ENCODE results near the gene PPFIBP2. TPM values are rescaled to one million over a fixed set of nuclear protein-coding genes. Genes with fewer than 3 reads are reported as not detected.

The PPFIBP2 gene
- total and polyA plus RNA-seq, 12 donors: 11.4 to 36.5 (median 21.1) TPM

DNA sequence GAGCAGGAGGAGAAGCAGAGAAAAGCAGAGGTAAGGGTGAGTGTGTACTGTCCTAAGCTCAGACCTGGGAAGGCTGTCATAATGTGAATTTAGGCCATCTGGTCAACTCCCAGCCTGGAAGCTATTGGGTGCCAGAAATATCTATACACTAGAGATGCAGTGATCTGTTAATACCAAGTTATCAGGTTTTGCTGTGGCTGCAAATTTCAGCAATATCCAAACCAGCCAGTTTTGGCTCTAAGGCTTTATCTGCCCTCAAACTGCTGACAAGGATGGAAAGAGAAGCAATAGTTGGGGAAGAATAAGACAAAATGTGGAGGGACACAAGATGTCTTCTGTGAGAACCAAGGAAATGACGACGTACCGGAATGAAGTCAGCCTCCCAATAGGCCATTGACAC is 96.6 kb downstream of the PPFIBP2 start:
- intact Hi-C loops (cut with DNase I): no loop called here
- Histone ChIP-seq H3K27me3 (no peaks in the 10 kb centered on the region), H3K4me1 (replicated peaks in 1 of 2) (no peaks in the 10 kb centered on the region), H3K27ac (no peak overlapping the region), H3K36me3 (replicated peaks in 1 of 2) (no peaks in the 10 kb centered on the region), H3K9me3 (replicated peaks in 1 of 3) (no peaks in the 10 kb centered on the region), H3K4me3 (no peak overlapping the region)
- no peak for DNase-seq
- 89 to 100% (median 97%) methylated on average over 3 of the region's 3 CpGs for WGBS, 4 donors
- TF ChIP-seq POLR2A (IDR thresholded peaks at IDR 0.05) (no peak), CTCF (IDR thresholded peaks at IDR 0.05) (no peak)

GRCh38 chr11:7611411-7611810 is 97.6 kb downstream of the PPFIBP2 start:
- intact Hi-C loops (cut with DNase I): no loop called here
- DNase-seq: no peak
- H3K27me3 ChIP-seq: no peaks in the 10 kb centered on the region
- TF ChIP-seq POLR2A (IDR thresholded peaks at IDR 0.05) (no peak), CTCF (IDR thresholded peaks at IDR 0.05) (no peak)
- WGBS, 4 donors: 41 to 72% (median 54%) methylated on average over 1 of the region's 1 CpG
- no peaks in the 10 kb centered on the region for H3K9me3 ChIP-seq (replicated peaks in 1 of 3)
- no peak overlapping the region for H3K27ac ChIP-seq
- H3K4me3 ChIP-seq: no peak overlapping the region
- no peaks in the 10 kb centered on the region for H3K4me1 ChIP-seq (replicated peaks in 1 of 2)
- no peaks in the 10 kb centered on the region for H3K36me3 ChIP-seq (replicated peaks in 1 of 2)

GRCh38 chr11:7612056-7612660 is 98.4 kb downstream of the PPFIBP2 start:
- 75 to 82% (median 79%) methylated on average over 7 of the region's 7 CpGs for WGBS, 4 donors

DNA sequence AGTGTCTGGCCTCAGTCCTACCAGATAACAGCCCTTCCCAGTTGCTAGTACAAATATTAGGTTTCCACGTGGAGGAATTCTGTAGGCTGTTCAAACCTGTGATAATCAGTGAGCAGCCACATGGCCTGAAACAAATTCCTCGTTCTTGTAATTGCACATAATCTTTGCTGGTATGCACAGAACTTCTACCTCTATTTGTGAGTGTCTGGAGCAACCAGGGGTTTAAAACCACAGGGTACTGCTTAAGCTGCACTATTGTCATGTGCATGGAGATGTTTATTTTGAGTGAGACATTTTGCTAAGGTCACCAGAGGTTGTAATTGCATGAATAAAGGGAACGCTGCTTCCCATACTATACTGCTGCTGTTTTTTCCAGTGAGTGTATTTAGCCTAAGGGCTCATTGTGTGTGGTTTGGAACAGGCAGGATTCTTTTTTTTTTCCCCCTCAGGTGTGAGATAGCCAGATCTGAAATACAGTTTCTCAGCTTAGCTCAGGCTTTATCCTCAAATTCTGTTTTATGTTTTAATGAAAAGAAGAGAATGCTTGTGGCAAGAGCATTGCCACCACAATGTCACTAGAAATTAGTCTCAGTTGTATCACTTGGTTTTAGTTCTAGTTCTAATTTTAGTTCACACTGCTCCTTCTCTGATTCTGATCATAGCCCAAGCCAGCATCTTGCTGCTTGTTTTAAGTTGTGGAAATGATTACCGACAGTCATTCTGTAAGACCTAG is 99.0 kb downstream of the PPFIBP2 start:
- Histone ChIP-seq H3K36me3 (replicated peaks in 1 of 2) (no peaks in the 10 kb centered on the region), H3K27ac (no peak overlapping the region), H3K4me1 (replicated peaks in 1 of 2) (no peaks in the 10 kb centered on the region), H3K4me3 (no peak overlapping the region), H3K27me3 (no peaks in the 10 kb centered on the region), H3K9me3 (replicated peaks in 1 of 3) (no peaks in the 10 kb centered on the region)
- WGBS, 4 donors: 70 to 78% (median 77%) methylated on average over 4 of the region's 4 CpGs
- TF ChIP-seq CTCF (IDR thresholded peaks at IDR 0.05) (no peak), POLR2A (IDR thresholded peaks at IDR 0.05) (no peak)
- intact Hi-C loops (cut with DNase I): no loop called here
- DNase-seq: no peak

More at GRCh38 chr11:7612056-7612660, 98.4 kb downstream of the PPFIBP2 start:
- Histone ChIP-seq H3K4me3 (no peak overlapping the region), H3K27ac (no peak overlapping the region), H3K36me3 (replicated peaks in 1 of 2) (no peaks in the 10 kb centered on the region), H3K9me3 (replicated peaks in 1 of 3) (no peaks in the 10 kb centered on the region), H3K27me3 (no peaks in the 10 kb centered on the region), H3K4me1 (replicated peaks in 1 of 2) (no peaks in the 10 kb centered on the region)
- TF ChIP-seq POLR2A (IDR thresholded peaks at IDR 0.05) (no peak), CTCF (IDR thresholded peaks at IDR 0.05) (no peak)
- intact Hi-C loops (cut with DNase I): no loop called here
- no peak for DNase-seq

All from adrenal gland (tissue), 12 donors.